GM19238 (cell line): ENCODE data around the gene UBR2.
"Not testable (repeated sequence)": the region's sequence is repeated elsewhere in the genome, so short reads cannot be mapped to it uniquely, and the experiment has no call there.

Experiments used
- DNase-seq: peaks from one replicate; pipeline ENCODE4 v3.0.0; 2011; ENCODE audit warnings: low spot score; ENCODE audit not compliant: insufficient read length

Gene UBR2

DNA sequence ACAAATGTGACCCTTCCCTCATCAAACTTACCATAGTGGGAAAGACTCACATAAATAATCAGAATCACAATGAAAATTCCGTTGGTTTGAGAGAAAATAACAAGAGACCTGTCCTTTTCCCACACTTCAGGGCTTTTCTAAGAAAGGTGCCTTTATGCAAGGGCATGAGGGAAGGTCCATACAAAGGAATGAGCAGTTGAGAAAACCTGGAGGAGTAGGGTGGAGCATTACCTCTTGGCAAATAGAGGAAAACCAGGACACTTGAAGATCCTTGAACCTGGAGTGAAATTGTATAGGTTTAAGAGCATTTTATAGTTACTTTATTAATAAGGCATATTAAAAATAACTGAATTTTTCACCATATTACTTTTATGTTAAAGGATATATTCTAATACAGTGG is 54.3 kb downstream of the UBR2 start:
- DNase-seq = no peak

DNA sequence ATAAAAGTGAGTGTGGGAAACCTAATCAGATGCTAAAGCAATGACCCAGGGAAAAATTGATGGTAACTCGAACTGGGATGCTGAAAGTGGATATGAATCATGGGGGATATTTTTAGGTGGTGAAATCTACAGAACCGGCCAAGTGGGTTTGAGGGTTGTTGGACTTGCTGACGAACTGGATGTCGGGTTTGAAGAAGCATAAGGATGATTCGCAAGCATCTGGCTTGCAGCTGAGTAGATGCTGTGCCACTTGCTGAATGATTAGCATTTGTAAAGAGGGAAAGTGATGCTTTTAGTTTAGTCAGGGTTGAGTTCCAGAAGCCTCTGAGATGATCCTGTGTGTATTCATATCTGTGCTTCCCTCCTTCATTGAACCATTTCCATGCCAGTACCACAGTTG is 54.9 kb downstream of the UBR2 start:
- DNase-seq = no peak

GRCh38 chr6:42619963-42620362 is 56.1 kb downstream of the UBR2 start:
- no peak for DNase-seq

- no peak for DNase-seq
Measured at GRCh38 chr6:42624601-42625000, 60.8 kb downstream of the UBR2 start.

DNA sequence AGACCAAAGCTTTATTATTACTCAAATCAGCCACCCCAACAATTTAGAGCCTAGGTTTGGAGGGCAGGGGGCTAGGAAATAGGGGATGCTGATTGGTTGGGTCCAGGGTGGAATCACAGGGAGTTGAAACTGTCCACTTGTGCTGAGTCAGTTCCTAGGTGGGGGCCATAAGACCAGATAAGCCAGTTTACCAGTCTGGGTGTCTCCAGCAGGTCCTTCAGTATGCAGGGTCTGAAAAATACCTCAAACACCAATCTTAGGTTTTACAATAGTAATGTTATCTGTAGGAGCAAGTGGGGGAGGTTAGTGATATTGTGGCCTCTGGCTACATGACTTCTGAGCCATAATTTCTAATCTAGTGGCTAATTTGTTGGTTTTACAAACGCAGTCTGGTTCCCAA is 63.2 kb downstream of the UBR2 start:
- DNase-seq = no peak

DNA sequence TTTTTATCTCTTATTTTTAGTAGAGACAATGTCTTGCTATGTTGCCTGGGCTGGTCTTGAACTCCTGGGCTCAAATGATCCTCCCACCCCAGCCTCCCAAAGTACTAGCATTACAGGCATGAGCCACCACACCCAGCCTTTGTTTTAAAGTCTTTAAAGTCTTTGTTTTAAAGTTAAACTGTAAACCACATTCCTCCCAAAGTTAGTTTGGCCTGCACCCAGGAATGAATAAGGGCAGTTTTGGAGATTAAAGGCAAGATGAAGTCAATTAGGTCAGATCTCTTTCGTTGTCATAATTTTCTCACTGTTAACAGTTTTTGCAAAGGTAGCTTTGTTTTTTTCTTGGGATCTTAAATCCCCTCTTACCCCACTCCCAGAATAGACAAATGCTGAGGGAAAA is 63.8 kb downstream of the UBR2 start:
- no peak for DNase-seq

DNA sequence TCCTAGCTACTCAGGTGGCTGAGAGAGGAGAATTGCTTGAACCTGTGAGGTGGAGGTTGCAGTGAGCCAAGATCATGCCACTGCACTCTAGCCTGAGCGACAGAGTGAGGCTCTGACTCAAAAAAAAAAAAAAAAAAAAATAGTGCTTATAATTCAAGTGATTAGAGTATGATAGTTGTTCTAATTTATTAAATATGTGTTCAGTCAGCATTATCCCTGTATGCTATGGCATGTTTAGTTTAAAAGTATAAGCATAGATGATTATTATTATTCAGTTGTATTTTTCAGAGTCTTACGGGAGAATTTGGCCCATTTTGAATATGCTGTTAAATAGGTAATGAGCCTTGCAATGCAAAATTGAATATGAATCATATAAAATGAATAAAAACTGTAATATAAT is 64.8 kb downstream of the UBR2 start:
- DNase-seq = no peak

- DNase-seq = no peak
Measured at GRCh38 chr6:42629845-42630244, 66.0 kb downstream of the UBR2 start.

- DNase-seq = no peak
Measured at GRCh38 chr6:42637681-42638080, 73.9 kb downstream of the UBR2 start.

DNA sequence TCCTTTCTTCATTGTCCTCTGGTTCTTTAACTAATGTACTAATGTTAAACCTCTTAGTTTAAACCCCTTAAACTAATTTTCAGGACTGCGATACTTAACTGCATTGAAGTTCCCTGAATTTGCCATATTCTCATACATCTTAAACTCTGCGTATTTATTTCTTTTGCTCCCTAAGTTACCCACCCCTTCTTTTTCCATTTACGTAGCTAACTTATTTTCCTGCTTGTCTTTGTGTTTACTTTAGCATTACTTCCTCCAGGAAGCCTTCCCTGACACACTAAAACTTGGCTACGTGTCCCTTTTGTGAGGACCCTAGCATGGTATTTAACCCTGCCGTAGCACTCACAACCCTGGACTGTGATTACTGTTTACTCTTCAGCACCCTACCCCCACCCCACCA is 79.0 kb downstream of the UBR2 start:
- DNase-seq = no peak

- DNase-seq = no peak
Measured at GRCh38 chr6:42644211-42644610, 80.4 kb downstream of the UBR2 start.

- DNase-seq = no peak
Measured at GRCh38 chr6:42652024-42652746, 88.4 kb downstream of the UBR2 start.

- DNase-seq = no peak
Measured at GRCh38 chr6:42653851-42654250, 90.0 kb downstream of the UBR2 start.

- DNase-seq = no peak
Measured at GRCh38 chr6:42659806-42660205, 96.0 kb downstream of the UBR2 start.

DNA sequence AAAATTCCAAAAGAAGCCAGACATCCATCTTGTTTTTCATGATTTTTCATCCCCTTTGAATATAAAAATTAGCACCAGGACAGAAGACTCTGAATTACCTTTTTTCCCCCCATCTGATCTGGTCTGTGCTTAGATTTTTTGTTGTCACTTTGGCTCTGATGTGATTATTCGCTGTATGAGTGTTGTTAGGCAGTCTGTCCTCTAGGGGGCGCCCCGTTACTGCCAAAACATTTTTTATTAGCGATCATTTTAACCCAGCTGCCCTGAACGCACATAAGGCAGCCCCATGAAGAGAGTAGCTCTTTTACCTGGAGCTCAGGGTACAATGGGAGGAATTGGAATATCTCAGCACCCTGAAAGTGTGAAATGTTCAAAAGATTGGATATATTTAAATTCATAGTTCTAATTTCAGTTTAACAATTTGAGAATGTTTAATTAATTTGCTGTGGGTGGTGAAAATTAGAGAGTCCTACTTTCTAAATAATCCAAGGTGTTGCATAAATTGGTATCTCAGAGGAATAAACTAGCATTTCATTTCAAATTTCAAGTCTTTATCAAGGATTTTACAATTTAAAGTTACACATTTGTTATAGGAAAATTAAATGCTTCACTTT is 97.8 kb downstream of the UBR2 start:
- DNase-seq = peak; percentile 13

- DNase-seq = no peak
Measured at GRCh38 chr6:42664718-42665117, 100.9 kb downstream of the UBR2 start.

GRCh38 chr6:42674368-42674767 is 110.5 kb downstream of the UBR2 start:
- not testable (repeated sequence) for DNase-seq

DNA sequence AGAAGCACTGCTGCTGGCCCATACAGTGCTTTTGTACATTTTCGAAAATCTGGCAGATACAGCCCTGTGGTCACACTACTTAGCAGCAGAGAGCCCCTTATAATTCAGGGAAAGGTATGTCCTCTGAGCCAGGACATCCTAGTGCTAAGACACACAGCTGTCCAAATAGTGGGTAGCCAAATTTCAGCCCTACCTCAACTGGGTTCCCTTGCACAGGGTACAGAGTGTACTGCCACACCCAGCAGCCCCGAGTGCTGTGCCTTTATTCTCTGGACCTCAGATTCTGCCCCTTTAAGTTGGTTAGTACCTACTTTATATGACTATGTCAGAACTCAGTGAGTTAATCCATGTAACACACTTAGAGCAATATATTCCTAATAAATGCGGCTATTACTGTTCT is 111.0 kb downstream of the UBR2 start:
- DNase-seq = no peak

- DNase-seq = no peak
Measured at GRCh38 chr6:42679358-42679757, 115.5 kb downstream of the UBR2 start.

- no peak for DNase-seq
Measured at GRCh38 chr6:42688281-42688680, 124.5 kb downstream of the UBR2 start.

GRCh38 chr6:42689371-42689770 is 125.5 kb downstream of the UBR2 start:
- no peak for DNase-seq

DNA sequence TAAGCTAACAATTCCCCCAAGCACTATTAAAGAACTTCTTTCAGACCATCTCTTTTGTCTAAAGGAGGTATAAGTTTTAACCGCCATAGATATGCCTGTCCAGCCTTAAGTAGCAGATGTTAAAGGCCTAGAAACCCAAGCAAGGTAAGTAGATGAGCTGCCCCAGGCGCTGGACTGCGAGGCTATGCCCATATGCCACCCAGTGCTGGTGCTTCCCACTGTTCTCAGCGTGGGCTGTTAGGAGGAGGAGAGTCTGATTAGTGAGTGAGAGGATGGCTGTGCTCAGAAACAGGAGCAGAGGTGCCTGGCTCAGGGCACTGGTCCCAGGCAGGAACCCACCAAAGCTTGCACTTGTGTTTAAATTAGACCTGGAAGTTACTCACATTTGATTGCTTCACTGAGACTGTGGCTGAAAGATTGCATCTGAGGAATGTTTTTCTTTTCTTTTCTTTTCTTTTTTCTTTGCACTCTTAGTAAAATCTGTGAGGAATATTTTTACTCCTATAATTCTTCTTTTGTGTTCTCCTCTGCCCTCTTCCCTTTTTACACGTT is 126.4 kb downstream of the UBR2 start:
- no peak for DNase-seq

DNA sequence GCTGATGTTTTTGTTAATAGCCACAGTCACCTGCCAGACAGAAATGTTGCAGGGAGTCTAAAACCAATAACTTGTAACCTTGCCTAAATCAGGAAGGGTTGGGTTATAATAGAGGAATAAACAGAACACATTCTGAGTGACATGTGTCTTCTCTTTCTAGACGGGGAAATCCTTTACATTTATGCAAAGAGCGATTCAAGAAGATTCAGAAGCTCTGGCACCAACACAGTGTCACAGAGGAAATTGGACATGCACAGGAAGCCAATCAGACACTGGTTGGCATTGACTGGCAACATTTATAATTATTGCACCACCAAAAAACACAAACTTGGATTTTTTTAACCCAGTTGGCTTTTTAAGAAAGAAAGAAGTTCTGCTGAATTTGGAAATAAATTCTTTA is 127.0 kb downstream of the UBR2 start:
- no peak for DNase-seq
